Mesenchymal stem cell (in vitro differentiated cells and primary cell): ENCODE results near the gene CHRM2.

ENCODE experiments used
- DNase-seq: peaks from one replicate; pipeline ENCODE4 v3.0.0-alpha.2; 2013
- H2AFZ ChIP-seq: one replicate; pipeline ENCODE4 v1.6.1; 2013; ENCODE audit warnings: low read depth, mild to moderate bottlenecking, control low read depth, inconsistent platforms, low read length, moderate library complexity
- H2AK5ac ChIP-seq: 2 replicates; pipeline ENCODE4 v1.6.1; 2013; ENCODE audit warnings: low read length, moderate library complexity, mild to moderate bottlenecking, inconsistent platforms; ENCODE audit not compliant: severe bottlenecking
- H2BK120ac ChIP-seq: one replicate; pipeline ENCODE4 v1.6.1; 2013; ENCODE audit warnings: low read depth, mild to moderate bottlenecking, inconsistent platforms, low read length, moderate library complexity
- H2BK12ac ChIP-seq, 2 experiments: one replicate each; pipeline ENCODE4 v1.6.1; 2013; ENCODE audit warnings: inconsistent platforms in 2 of 2, low read length in 2 of 2, mild to moderate bottlenecking in 2 of 2, moderate library complexity in 2 of 2, control low read depth in 1 of 2
- H2BK15ac ChIP-seq: one replicate; pipeline ENCODE4 v1.6.1; 2013; ENCODE audit warnings: mild to moderate bottlenecking, low read depth, inconsistent platforms; ENCODE audit not compliant: poor library complexity, severe bottlenecking
- H2BK5ac ChIP-seq: 2 replicates; pipeline ENCODE4 v1.6.1; 2013; ENCODE audit warnings: low read depth, mild to moderate bottlenecking, low read length, control low read depth, inconsistent platforms; ENCODE audit not compliant: poor library complexity, severe bottlenecking
- H3K14ac ChIP-seq, 2 experiments: one replicate each; pipeline ENCODE4 v1.6.1; 2013; ENCODE audit warnings: inconsistent platforms in 2 of 2, low read length in 2 of 2, control low read depth in 1 of 2, mild to moderate bottlenecking in 1 of 2, moderate library complexity in 1 of 2
- H3K18ac ChIP-seq, 2 experiments: one replicate each; pipeline ENCODE4 v1.6.1; 2013; ENCODE audit warnings: inconsistent platforms in 2 of 2, low read length in 2 of 2, control low read depth in 1 of 2, low read depth in 1 of 2, mild to moderate bottlenecking in 1 of 2
- H3K23ac ChIP-seq, 2 experiments: one replicate each; pipeline ENCODE4 v1.6.1; 2013; ENCODE audit warnings: inconsistent platforms in 2 of 2, low read length in 2 of 2, mild to moderate bottlenecking in 2 of 2, moderate library complexity in 2 of 2, control low read depth in 1 of 2
- H3K27ac ChIP-seq: 2 replicates; pipeline ENCODE4 v1.5.1; 2013; ENCODE audit warnings: mild to moderate bottlenecking, moderate library complexity, low read length, control low read depth, inconsistent platforms; ENCODE audit not compliant: poor library complexity, severe bottlenecking
- H3K27me3 ChIP-seq, 2 experiments: 2 replicates each; pipeline versions ENCODE4 v1.6.1 to v1.7.0; 2013; ENCODE audit warnings: low read length in 2 of 2, mild to moderate bottlenecking in 2 of 2, moderate library complexity in 2 of 2, control low read depth in 1 of 2, inconsistent platforms in 1 of 2; ENCODE audit not compliant: control insufficient read depth in 1 of 2, insufficient read depth in 1 of 2
- H3K36me3 ChIP-seq, 2 experiments: 2 replicates each; pipeline versions ENCODE4 v1.6.1 to v1.7.0; 2013; ENCODE audit warnings: low read length in 2 of 2, control low read depth in 1 of 2, inconsistent platforms in 1 of 2, low read depth in 1 of 2, mild to moderate bottlenecking in 1 of 2; ENCODE audit not compliant: insufficient read depth in 2 of 2, control insufficient read depth in 1 of 2
- H3K4ac ChIP-seq, 2 experiments: one replicate each; pipeline ENCODE4 v1.6.1; 2013; ENCODE audit warnings: inconsistent platforms in 2 of 2, low read length in 2 of 2, mild to moderate bottlenecking in 2 of 2, moderate library complexity in 2 of 2, control low read depth in 1 of 2, low read depth in 1 of 2
- H3K4me1 ChIP-seq: 2 replicates; pipeline ENCODE4 v1.6.1; 2013; ENCODE audit warnings: low read depth, low read length, control low read depth; ENCODE audit not compliant: control insufficient read depth, insufficient read depth
- H3K4me2 ChIP-seq: 2 replicates; pipeline ENCODE4 v1.6.1; 2013; ENCODE audit warnings: low read length, mild to moderate bottlenecking, inconsistent platforms; ENCODE audit not compliant: poor library complexity, severe bottlenecking
- H3K4me3 ChIP-seq, 2 experiments: 2 replicates each; pipeline versions ENCODE4 v1.5.1 to v1.7.0; 2013; ENCODE audit warnings: low read length in 2 of 2, mild to moderate bottlenecking in 2 of 2, control low read depth in 1 of 2, low read depth in 1 of 2; ENCODE audit not compliant: insufficient read depth in 1 of 2
- H3K79me1 ChIP-seq: replicated peaks from 2 replicates; pipeline ENCODE4 v1.6.1; 2013; ENCODE audit warnings: mild to moderate bottlenecking, control low read depth, low read length, inconsistent platforms; ENCODE audit not compliant: poor library complexity, severe bottlenecking
- H3K9ac ChIP-seq: 2 replicates; pipeline ENCODE4 v1.7.0; 2013; ENCODE audit warnings: mild to moderate bottlenecking, low read length, moderate library complexity
- H3K9me3 ChIP-seq: 2 replicates; pipeline ENCODE4 v1.7.0; 2013; ENCODE audit warnings: mild to moderate bottlenecking, low read length; ENCODE audit not compliant: control insufficient read depth
- H4K8ac ChIP-seq: one replicate; pipeline ENCODE4 v1.6.1; 2013; ENCODE audit warnings: inconsistent platforms, mild to moderate bottlenecking, low read length, moderate library complexity
- H4K91ac ChIP-seq: one replicate; pipeline ENCODE4 v1.6.1; 2013; ENCODE audit warnings: mild to moderate bottlenecking, low read length, inconsistent platforms
- WGBS: methylation state at CpG from one replicate; pipeline ENCODE4 v1.1.7; 2013; ENCODE audit warnings: mixed read lengths; 5-methylcytosine and 5-hydroxymethylcytosine counted together

Gene CHRM2

DNA sequence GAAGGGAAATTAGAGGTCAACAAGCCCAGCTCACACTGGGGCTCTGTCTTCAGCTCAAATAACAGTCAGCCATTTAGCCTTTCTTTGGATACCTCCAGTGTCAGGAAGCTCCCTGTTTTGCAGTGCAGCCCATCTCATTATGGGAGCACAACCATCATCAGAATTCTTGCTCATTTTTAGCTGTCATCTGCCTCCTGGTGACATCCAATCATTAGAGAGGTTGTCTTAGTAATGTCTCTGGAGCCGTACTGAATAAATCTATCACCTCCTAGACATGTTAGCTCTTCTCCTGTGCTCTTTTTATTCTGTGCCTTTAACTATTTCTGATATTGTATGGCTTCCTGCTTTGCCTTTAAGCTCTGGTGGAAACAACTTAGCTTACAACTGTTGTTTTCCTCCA, 74.5 kb downstream of the CHRM2 start:
- Histone ChIP-seq H3K27me3 (no peaks in the 10 kb centered on the region), H2AK5ac (no peak overlapping the region), H3K27ac (no peak overlapping the region), H3K4ac (no peak overlapping the region), H2BK5ac (no peak overlapping the region), H3K18ac (no peak overlapping the region), H3K9ac (no peak overlapping the region), H2BK15ac (no peak overlapping the region), H3K36me3 (no peaks in the 10 kb centered on the region), H2BK12ac (no peak overlapping the region), H3K79me1 (no peaks in the 10 kb centered on the region), H3K14ac (no peak overlapping the region), H3K9me3 (no peaks in the 10 kb centered on the region), H3K4me3 (no peak overlapping the region), H2BK120ac (no peak overlapping the region), H3K4me2 (no peak overlapping the region), H4K8ac (no peak overlapping the region), H3K4me1 (no peaks in the 10 kb centered on the region), H4K91ac (no peak overlapping the region), H2AFZ (no peak overlapping the region), H3K23ac (no peak overlapping the region)
- WGBS, result no CpG with 5 or more reads among the region's 1 CpG
- DNase-seq, result no peak

DNA sequence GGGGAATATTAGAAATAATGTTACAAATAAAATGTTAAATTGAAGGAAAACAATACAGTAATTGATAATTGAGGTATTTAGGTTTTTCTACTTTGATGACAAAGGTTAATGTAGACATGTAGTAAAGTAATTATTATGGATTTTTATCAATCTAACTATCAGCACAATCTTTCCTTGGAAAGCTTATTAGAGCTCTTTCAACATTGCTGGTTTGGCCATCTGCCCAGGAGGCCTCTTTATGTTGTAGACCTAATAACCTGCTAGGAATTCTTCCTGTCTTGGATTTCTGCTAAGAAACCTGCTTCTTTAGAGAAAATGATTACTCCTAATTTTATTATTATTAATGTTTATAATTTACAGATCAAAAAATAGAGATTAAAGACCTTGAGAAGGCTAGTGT, 78.9 kb downstream of the CHRM2 start:
- H2AFZ ChIP-seq, result no peak overlapping the region
- no peak overlapping the region for H2BK15ac ChIP-seq
- no peak overlapping the region for H3K18ac ChIP-seq
- H2BK120ac ChIP-seq, result no peak overlapping the region
- H3K27ac ChIP-seq, result no peak overlapping the region
- no peak overlapping the region for H3K23ac ChIP-seq
- no peaks in the 10 kb centered on the region for H3K36me3 ChIP-seq
- H2BK12ac ChIP-seq, result no peak overlapping the region
- no peak overlapping the region for H3K14ac ChIP-seq
- no peak overlapping the region for H2AK5ac ChIP-seq
- no peak overlapping the region for H3K4ac ChIP-seq
- no peak overlapping the region for H3K4me3 ChIP-seq
- H3K79me1 ChIP-seq, result no peaks in the 10 kb centered on the region
- no peaks in the 10 kb centered on the region for H3K9me3 ChIP-seq
- no peak overlapping the region for H4K91ac ChIP-seq
- H3K9ac ChIP-seq, result no peak overlapping the region
- H4K8ac ChIP-seq, result no peak overlapping the region
- H2BK5ac ChIP-seq, result no peak overlapping the region
- peak; percentile 51 for DNase-seq
- no peaks in the 10 kb centered on the region for H3K27me3 ChIP-seq
- H3K4me1 ChIP-seq, result no peaks in the 10 kb centered on the region
- H3K4me2 ChIP-seq, result no peak overlapping the region

DNA sequence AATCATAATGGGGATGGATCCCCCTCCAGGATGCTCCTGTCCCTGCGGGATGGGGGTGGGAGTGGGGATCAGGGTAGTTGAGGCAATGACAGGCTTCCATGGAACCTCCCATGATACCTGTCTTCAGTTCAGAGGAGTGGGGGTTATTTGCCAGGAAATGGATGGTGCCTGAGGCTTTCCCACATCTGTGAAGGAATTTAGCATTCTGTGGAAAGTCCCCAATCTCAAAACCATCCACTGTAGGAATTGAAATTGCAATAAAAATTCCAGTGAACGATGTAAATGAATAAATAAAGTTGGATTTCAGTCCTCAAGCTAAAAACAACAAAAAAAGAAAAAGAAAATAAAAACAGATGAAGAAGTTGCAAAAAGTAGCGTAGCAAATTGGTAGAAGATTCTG, 81.9 kb downstream of the CHRM2 start:
- H2AK5ac ChIP-seq, result no peak overlapping the region

DNA sequence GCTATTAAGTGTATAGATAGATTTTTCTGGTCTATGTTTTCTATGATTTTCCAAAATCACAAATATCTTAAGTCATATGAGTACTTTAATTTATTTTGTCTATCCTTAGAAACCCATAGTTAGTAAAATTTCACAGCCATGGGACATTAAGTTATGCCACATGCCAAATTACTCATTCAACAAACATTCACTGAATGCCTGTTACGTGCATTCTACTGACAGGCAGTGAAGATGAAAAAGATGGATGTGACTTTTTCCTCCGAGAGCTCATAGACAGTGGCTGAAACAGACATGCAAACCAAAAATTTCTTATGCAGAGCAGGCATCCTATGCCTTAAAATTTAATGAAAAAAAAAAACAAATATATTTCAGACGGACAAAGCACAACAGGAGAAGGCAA, 84.9 kb downstream of the CHRM2 start:
- H3K79me1 ChIP-seq, result no peaks in the 10 kb centered on the region
- H4K8ac ChIP-seq, result no peak overlapping the region
- 0% methylated on average over 3 of the region's 3 CpGs for WGBS

More for the DNA sequence above, 81.9 kb downstream of the CHRM2 start:
- H3K79me1 ChIP-seq, result no peaks in the 10 kb centered on the region
- H3K4me2 ChIP-seq, result no peak overlapping the region
- no peak overlapping the region for H3K4ac ChIP-seq
- no peak overlapping the region for H4K91ac ChIP-seq
- H3K27ac ChIP-seq, result no peak overlapping the region
- no peak for DNase-seq
- H2AFZ ChIP-seq, result no peak overlapping the region
- no peaks in the 10 kb centered on the region for H3K9me3 ChIP-seq
- H3K36me3 ChIP-seq, result no peaks in the 10 kb centered on the region
- H3K14ac ChIP-seq, result no peak overlapping the region
- peaks cover 2% of the 10 kb centered on the region for H3K4me1 ChIP-seq
- no peak overlapping the region for H2BK15ac ChIP-seq
- no peak overlapping the region for H3K9ac ChIP-seq
- 94% methylated on average over 2 of the region's 3 CpGs for WGBS
- no peak overlapping the region for H2BK120ac ChIP-seq
- H4K8ac ChIP-seq, result no peak overlapping the region
- H2BK5ac ChIP-seq, result no peak overlapping the region
- H3K18ac ChIP-seq, result peak overlapping the region in 1 of 2 experiments; percentile 18
- H3K27me3 ChIP-seq, result no peaks in the 10 kb centered on the region
- H3K4me3 ChIP-seq, result no peak overlapping the region
- H2BK12ac ChIP-seq, result no peak overlapping the region
- no peak overlapping the region for H3K23ac ChIP-seq

More for the DNA sequence above, 84.9 kb downstream of the CHRM2 start:
- H3K4me1 ChIP-seq, result peaks cover 6% of the 10 kb centered on the region
- no peaks in the 10 kb centered on the region for H3K36me3 ChIP-seq
- H3K23ac ChIP-seq, result no peak overlapping the region
- H4K91ac ChIP-seq, result no peak overlapping the region
- peak overlapping the region; percentile 63 for H2AK5ac ChIP-seq
- H3K9me3 ChIP-seq, result no peaks in the 10 kb centered on the region
- no peak overlapping the region for H3K4me2 ChIP-seq
- H2AFZ ChIP-seq, result no peak overlapping the region
- H3K4ac ChIP-seq, result peak overlapping the region in 1 of 2 experiments; percentile 64
- H3K9ac ChIP-seq, result no peak overlapping the region
- DNase-seq, result peak; percentile 80
- H3K27ac ChIP-seq, result peak overlapping the region; percentile 52
- no peak overlapping the region for H2BK5ac ChIP-seq
- H3K18ac ChIP-seq, result peak overlapping the region in 1 of 2 experiments; percentile 97
- H3K14ac ChIP-seq, result no peak overlapping the region
- no peak overlapping the region for H2BK120ac ChIP-seq
- peak overlapping the region; percentile 6 to 98 for H2BK12ac ChIP-seq
- H2BK15ac ChIP-seq, result no peak overlapping the region
- H3K27me3 ChIP-seq, result no peaks in the 10 kb centered on the region
- no peak overlapping the region for H3K4me3 ChIP-seq
